HEK293 (cell line): ENCODE measurements around the gene IGF2BP1.
A peak's percentile ranks its signal among the peaks of the same experiment; 100 is the strongest.
"Not testable (repeated sequence)": the region's sequence is repeated elsewhere in the genome, so short reads cannot be mapped to it uniquely, and the experiment has no call there.

Source experiments
- CTCF ChIA-PET: fragments of 350-600 bp; formaldehyde crosslinking; extraction: SDS; loops from one replicate; lab custom pipeline; 2021; ENCODE audit warnings: antibody characterized with exemption; lab: Yijun Ruan, JAX
- POLR2A ChIA-PET: fragments of 300-600 bp; formaldehyde crosslinking; extraction: SDS; loops from one replicate; lab custom pipeline; 2020; ENCODE audit warnings: antibody characterized with exemption, inconsistent platforms; lab: Yijun Ruan, JAX
- H3K27ac ChIP-seq: fragments of 200-500 bp; sonication (Bioruptor generic); 2 replicates; pipeline ENCODE4 v1.5.1; 2014; ENCODE audit warnings: low read depth, low read length, control low read depth, inconsistent platforms; ENCODE audit errors: extremely low read depth
- H3K36me3 ChIP-seq, 2 experiments: fragments of 200-500 bp in 1 of 2; sonication (Bioruptor generic) in 1 of 2; 1 replicate in 1 of 2; 2 replicates in 1 of 2; pipeline ENCODE4 v1.5.1; 2014 to 2017; ENCODE audit warnings: inconsistent platforms in 2 of 2, low read length in 2 of 2; ENCODE audit not compliant: control insufficient read depth in 2 of 2, insufficient read depth in 1 of 2
- H3K4me1 ChIP-seq: fragments of 200-500 bp; sonication (Bioruptor generic); 2 replicates; pipeline ENCODE4 v1.5.1; 2014; ENCODE audit warnings: mild to moderate bottlenecking, low read length, inconsistent platforms; ENCODE audit not compliant: control insufficient read depth, insufficient read depth
- H3K4me3 ChIP-seq: 2 replicates; pipeline ENCODE4 v1.5.1; 2011; ENCODE audit warnings: low read depth, mild to moderate bottlenecking, control low read depth, low read length, moderate library complexity
- H3K9me3 ChIP-seq: fragments of 200-500 bp; sonication (Bioruptor generic); 2 replicates; pipeline ENCODE4 v1.5.1; 2014; ENCODE audit warnings: low read depth, low read length, inconsistent platforms; ENCODE audit not compliant: control insufficient read depth, insufficient read depth
- AEBP2 ChIP-seq: fragments of 450-650 bp; formaldehyde crosslinking; IDR thresholded peaks from 2 replicates; pipeline ENCODE4 v1.5.1; 2016; ENCODE audit warnings: missing biosample characterization, missing genetic modification characterization, borderline replicate concordance
- BCL6B ChIP-seq: fragments of 450-650 bp; formaldehyde crosslinking; IDR thresholded peaks from 2 replicates; pipeline ENCODE4 v1.5.1; 2017; ENCODE audit warnings: missing biosample characterization, missing genetic modification characterization
- CTCF ChIP-seq: fragments of 450-650 bp; formaldehyde crosslinking; IDR thresholded peaks from 2 replicates; pipeline ENCODE4 v1.5.1; 2016; ENCODE audit warnings: missing biosample characterization, missing genetic modification characterization
- KLF17 ChIP-seq: fragments of 450-650 bp; formaldehyde crosslinking; IDR thresholded peaks from 2 replicates; pipeline ENCODE4 v1.5.1; 2016; ENCODE audit warnings: missing biosample characterization, missing genetic modification characterization
- PRDM1 ChIP-seq: fragments of 450-650 bp; formaldehyde crosslinking; IDR thresholded peaks from 2 replicates; pipeline ENCODE4; 2016; ENCODE audit warnings: missing biosample characterization, missing genetic modification characterization
- SCRT1 ChIP-seq: fragments of 450-650 bp; formaldehyde crosslinking; IDR thresholded peaks from 2 replicates; pipeline ENCODE4 v1.5.1; 2016; ENCODE audit warnings: missing biosample characterization, missing genetic modification characterization, borderline replicate concordance
- SCRT2 ChIP-seq: fragments of 450-650 bp; formaldehyde crosslinking; IDR thresholded peaks from 2 replicates; pipeline ENCODE4 v1.5.1; 2016; ENCODE audit warnings: missing biosample characterization, missing genetic modification characterization
- ZBTB49 ChIP-seq: fragments of 450-650 bp; formaldehyde crosslinking; IDR thresholded peaks from 2 replicates; pipeline ENCODE4 v1.5.1; 2016; ENCODE audit warnings: missing biosample characterization, missing genetic modification characterization, low read depth
- ZFP69B ChIP-seq: fragments of 450-650 bp; formaldehyde crosslinking; IDR thresholded peaks from 2 replicates; pipeline ENCODE4 v1.5.1; 2016; ENCODE audit warnings: missing biosample characterization, missing genetic modification characterization
- ZNF121 ChIP-seq: fragments of 450-650 bp; formaldehyde crosslinking; IDR thresholded peaks from 2 replicates; pipeline ENCODE4 v1.5.1; 2016; ENCODE audit warnings: missing biosample characterization, missing genetic modification characterization
- ZNF157 ChIP-seq: fragments of 450-650 bp; formaldehyde crosslinking; IDR thresholded peaks from 2 replicates; pipeline ENCODE4 v1.5.1; 2016; ENCODE audit warnings: missing biosample characterization, missing genetic modification characterization
- ZNF202 ChIP-seq: fragments of 450-650 bp; formaldehyde crosslinking; IDR thresholded peaks from 2 replicates; pipeline ENCODE4 v1.5.1; 2016; ENCODE audit warnings: missing biosample characterization, missing genetic modification characterization, borderline replicate concordance
- ZNF23 ChIP-seq: fragments of 450-650 bp; formaldehyde crosslinking; IDR thresholded peaks from 2 replicates; pipeline ENCODE4 v1.5.1; 2016; ENCODE audit warnings: missing biosample characterization, missing genetic modification characterization, borderline replicate concordance
- ZNF239 ChIP-seq: fragments of 450-650 bp; formaldehyde crosslinking; IDR thresholded peaks from 2 replicates; pipeline ENCODE4 v1.5.1; 2016; ENCODE audit warnings: missing biosample characterization, missing genetic modification characterization
- ZNF398 ChIP-seq: fragments of 450-650 bp; formaldehyde crosslinking; IDR thresholded peaks from 2 replicates; pipeline ENCODE4 v1.5.1; 2017; ENCODE audit warnings: missing biosample characterization, missing genetic modification characterization
- ZNF473 ChIP-seq: fragments of 450-650 bp; formaldehyde crosslinking; IDR thresholded peaks from 2 replicates; pipeline ENCODE4 v1.5.1; 2017; ENCODE audit warnings: missing biosample characterization, missing genetic modification characterization
- ZNF488 ChIP-seq: fragments of 450-650 bp; formaldehyde crosslinking; IDR thresholded peaks from 2 replicates; pipeline ENCODE4 v1.5.1; 2016; ENCODE audit warnings: missing biosample characterization, missing genetic modification characterization
- ZNF660 ChIP-seq: fragments of 450-650 bp; IDR thresholded peaks from 2 replicates; pipeline ENCODE4 v1.5.1; 2018; ENCODE audit warnings: missing biosample characterization, mild to moderate bottlenecking, missing genetic modification characterization
- ZNF677 ChIP-seq: fragments of 450-650 bp; IDR thresholded peaks from 2 replicates; pipeline ENCODE4 v1.5.0; 2018; ENCODE audit warnings: missing biosample characterization, mild to moderate bottlenecking, missing genetic modification characterization, moderate library complexity
- ZNF791 ChIP-seq: fragments of 450-650 bp; formaldehyde crosslinking; IDR thresholded peaks from 2 replicates; pipeline ENCODE4 v1.5.1; 2016; ENCODE audit warnings: missing biosample characterization, missing genetic modification characterization

IGF2BP1 gene

GRCh38 chr17:49039518-49039917, 42.3 kb downstream of the IGF2BP1 start:
- H3K9me3 ChIP-seq, H3K27ac ChIP-seq, H3K4me3 ChIP-seq, H3K4me1 ChIP-seq: not testable (repeated sequence)
- peak; percentile 51; the same call in 1 of the 2 replicates for TF ChIP-seq SCRT1 (tag by site-specific recombination)
- peak; percentile 87 for TF ChIP-seq SCRT2 (tag by site-specific recombination)
- ChIA-PET POLR2A (interaction anchor here (0.8 kb wide), 1 partner anchor 11 kb away, joined by 7 read pairs; no protein-coding TSS in a partner anchor), CTCF (interaction anchor here (0.5 to 2.0 kb wide), 7 partner anchors 20 to 256 kb away, joined by 3 to 7 read pairs (median 3); no protein-coding TSS in a partner anchor)
- peaks cover 75 to 95% of the 10 kb centered on the region in 2 experiments for H3K36me3 ChIP-seq

- no peak overlapping the region for H3K27ac ChIP-seq
- CTCF ChIA-PET: interaction anchor here (0.6 to 1.5 kb wide), 3 partner anchors 9 to 163 kb away, joined by 3 to 6 read pairs (median 4); no protein-coding TSS in a partner anchor
- H3K9me3 ChIP-seq: no peaks in the 10 kb centered on the region
- no peak for TF ChIP-seq ZNF239 (tag by site-specific recombination)
- no peak for TF ChIP-seq ZNF677 (tag by site-specific recombination)
- no peak for TF ChIP-seq ZBTB49
- TF ChIP-seq KLF17 (tag by site-specific recombination): no peak
- no peak for TF ChIP-seq ZNF473 (tag by site-specific recombination)
- no peak for TF ChIP-seq CTCF (tag by site-specific recombination)
- no peak for TF ChIP-seq ZNF157 (tag by site-specific recombination)
- no peak for TF ChIP-seq ZNF488 (tag by site-specific recombination)
- TF ChIP-seq AEBP2: no peak
- TF ChIP-seq ZNF121: no peak
- no peak for TF ChIP-seq ZNF23 (tag by site-specific recombination)
- TF ChIP-seq PRDM1 (tag by site-specific recombination): no peak
- no peak for TF ChIP-seq BCL6B (tag by site-specific recombination)
- TF ChIP-seq ZNF202 (tag by site-specific recombination): no peak
- no peak for TF ChIP-seq ZNF660
- TF ChIP-seq ZNF791 (tag by site-specific recombination): no peak
- TF ChIP-seq ZNF398 (tag by site-specific recombination): no peak
- no peak for TF ChIP-seq ZFP69B (tag by site-specific recombination)
- TF ChIP-seq, all 188 proteins: peak for 0
- POLR2A ChIA-PET: no interaction called here
- peaks cover 84 to 96% of the 10 kb centered on the region in 2 experiments for H3K36me3 ChIP-seq
- H3K4me3 ChIP-seq: no peak overlapping the region
- H3K4me1 ChIP-seq: no peaks in the 10 kb centered on the region
Measured at GRCh38 chr17:49041527-49041926, 44.3 kb downstream of the IGF2BP1 start.
